Measurements from ENCODE around the gene MTG2. TPM values are rescaled to one million over a fixed set of nuclear protein-coding genes. Genes with fewer than 3 reads are reported as not detected.
"Not testable (repeated sequence)": the region's sequence is repeated elsewhere in the genome, so short reads cannot be mapped to it uniquely, and the experiment has no call there.

Gene MTG2
- total RNA-seq, 1 experiment from 2014 or later, result 41.9 TPM

DNA sequence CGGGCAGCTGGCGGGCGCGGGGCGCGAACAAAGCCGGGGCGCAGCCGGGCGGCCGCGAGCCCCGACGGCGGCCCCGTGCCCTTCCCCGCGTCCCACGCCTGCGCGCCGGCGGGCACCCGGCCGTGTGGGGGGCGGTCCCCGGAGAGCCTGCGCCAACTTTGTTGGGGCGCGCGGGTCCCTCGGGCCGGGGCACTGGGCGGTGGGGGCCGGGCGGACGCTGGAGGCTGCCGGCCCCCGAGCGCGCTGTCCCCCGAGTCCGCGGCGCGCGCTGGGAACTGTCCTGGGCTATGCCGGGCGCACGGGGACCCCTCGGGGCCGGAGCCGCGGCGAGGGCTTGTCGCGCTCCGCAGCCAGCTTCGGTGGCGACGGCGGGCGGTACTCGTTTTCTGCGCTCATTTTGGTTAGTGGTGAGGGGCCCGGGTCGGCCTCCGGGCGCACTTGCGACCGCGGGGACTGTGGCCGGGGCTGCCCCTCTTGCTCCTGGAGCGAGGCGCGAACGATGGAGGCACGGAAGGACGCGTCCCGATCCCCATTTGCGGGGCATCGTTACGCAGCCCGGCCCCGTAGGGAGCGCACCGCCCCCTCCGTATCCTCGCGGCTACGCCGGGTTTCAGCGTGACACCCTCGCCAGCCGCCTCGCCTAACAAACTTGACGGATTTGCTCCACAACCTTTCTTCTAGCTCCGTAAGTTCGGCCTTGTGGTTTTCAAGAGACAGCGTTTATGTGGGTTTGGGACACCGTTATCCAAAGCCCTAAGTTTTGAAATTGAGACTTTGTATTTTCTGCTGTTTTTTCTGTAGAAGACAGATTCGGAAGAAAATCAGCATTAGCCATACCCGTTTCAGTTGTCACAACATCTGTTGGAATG lies 38.6 kb upstream of the MTG2 start:
- DNase-seq (ENCODE audit: low spot score), result peak; percentile 73

DNA sequence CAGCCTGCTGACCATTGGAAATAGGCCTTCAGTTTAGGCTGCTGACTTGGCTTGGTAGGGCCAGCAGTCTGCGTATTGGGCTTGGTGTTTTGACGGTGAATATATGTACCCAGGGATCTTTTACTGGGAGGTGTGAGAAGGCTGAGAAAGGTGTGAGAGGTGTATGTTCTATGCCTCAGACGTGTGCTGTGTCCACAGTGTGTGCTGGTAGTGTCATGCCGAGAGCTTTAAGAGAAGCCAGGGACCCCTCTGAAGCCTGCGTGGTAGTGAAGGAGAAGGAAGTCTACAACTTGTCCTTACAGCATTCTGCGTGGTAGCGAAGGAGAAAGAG lies 37.2 kb upstream of the MTG2 start:
- no peak for DNase-seq (ENCODE audit: low spot score)

DNA sequence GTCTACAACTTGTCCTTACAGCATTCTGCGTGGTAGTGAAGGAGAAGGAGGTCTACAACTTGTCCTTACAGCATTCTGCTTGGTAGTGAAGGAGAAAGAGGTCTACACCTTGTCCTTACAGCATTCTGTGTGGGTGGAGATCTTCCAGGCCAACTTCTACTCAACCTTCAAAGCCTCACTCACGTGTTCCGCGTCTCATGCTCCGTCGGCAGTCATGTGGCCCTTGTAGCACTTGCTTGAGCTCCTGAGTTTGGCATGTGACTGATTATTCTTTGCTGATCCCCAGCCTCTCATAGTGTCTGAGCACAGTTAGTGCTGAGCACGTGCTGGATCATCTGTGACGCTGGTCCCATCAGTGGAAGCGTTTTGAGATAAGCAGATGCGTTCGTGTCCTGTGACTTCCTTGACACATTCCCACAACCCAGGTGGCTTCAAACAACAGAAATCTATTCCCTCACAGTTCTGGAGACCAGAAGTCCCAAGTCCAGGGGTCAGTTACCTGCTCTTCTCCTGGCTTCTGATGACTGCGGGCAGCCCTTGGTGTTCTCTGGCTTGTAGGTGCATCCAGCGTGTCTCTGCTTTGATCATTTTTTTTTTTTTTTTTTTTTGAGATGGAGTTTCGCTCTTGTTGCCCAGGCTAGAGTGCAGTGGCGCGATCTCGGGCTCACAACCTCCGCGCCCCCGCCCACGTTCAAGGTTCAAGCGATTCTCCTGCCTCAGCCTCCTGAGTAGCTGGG lies 36.6 kb upstream of the MTG2 start:
- DNase-seq (ENCODE audit: low spot score), result no peak

- no peak for DNase-seq (ENCODE audit: low spot score)
Measured at GRCh38 chr20:62147125-62147524, 35.7 kb upstream of the MTG2 start.

DNA sequence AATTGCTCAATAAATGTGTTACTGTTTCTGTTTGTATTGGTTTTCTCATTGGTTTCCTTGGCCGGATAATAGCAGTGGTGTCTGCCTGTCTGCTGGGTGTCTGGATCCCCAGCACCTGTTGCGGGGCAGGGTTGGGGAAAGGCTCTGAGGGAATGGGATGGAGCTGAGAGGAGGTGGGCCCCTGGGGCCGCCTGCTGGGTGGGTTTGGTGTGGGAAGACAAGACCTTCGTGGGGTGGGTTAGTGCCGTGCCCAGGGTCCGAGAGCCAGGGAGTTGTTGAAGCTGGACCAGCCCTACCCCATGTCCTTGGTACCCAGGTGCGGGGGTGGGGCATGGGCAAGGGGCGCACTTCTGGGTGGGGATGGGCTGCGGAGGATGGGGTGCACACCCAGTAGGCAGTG lies 35.3 kb upstream of the MTG2 start:
- DNase-seq (ENCODE audit: low spot score), result no peak

DNA sequence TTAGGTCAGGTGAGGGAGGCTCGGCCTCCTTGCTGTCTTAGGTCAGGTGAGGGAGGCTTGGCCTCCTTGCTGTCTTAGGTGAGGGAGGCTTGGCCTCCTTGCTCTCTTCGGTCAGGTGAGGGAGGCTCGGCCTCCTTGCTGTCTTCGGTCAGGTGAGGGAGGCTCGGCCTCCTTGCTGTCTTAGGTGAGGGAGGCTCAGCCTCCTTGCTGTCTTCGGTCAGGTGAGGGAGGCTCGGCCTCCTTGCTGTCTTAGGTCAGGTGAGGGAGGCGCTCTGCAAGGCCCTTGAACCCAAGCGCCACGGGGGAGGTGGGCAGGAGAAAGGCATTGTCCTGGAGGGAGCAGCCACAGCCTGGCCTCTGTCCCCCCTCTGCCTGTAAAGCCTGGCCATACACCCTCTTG lies 34.4 kb upstream of the MTG2 start:
- not testable (repeated sequence) for DNase-seq (ENCODE audit: low spot score)

DNA sequence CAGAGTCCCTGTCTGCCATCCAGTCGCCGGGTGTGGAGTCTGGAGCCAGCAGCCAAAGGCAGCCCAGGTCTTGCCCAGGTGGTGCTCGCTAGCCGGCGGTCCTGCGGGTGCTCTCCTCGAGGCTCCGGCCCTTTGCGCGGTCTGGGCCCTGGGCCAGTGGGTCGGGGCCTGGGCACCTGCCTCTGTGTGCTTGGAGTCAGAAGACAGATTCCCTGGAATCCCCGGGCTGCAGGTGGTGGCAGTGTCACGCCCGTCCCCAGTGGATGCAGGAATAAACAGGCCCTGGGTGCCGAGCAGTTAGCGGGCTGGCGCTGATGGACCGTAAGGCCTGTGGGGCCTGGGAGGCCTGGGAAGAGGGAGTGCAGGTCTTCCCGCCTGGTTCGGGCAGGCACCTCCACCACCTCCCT lies 33.9 kb upstream of the MTG2 start:
- DNase-seq (ENCODE audit: low spot score), result no peak

- no peak for DNase-seq (ENCODE audit: low spot score)
Measured at GRCh38 chr20:62149532-62150309, 33.1 kb upstream of the MTG2 start.

DNA sequence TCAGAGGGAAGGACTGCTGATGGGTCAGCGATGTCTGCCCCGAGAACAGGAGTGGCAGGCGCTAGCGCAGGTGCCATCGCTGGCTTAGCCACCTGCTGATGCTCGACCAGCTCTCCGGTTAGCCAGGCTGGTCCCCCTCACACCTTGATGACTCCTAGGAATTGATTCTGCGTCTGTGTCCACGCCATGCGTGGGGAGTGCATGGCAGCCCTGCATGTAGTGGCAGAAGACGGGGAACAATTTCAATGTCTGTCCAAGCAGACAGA lies 32.6 kb upstream of the MTG2 start:
- no peak for DNase-seq (ENCODE audit: low spot score)

DNA sequence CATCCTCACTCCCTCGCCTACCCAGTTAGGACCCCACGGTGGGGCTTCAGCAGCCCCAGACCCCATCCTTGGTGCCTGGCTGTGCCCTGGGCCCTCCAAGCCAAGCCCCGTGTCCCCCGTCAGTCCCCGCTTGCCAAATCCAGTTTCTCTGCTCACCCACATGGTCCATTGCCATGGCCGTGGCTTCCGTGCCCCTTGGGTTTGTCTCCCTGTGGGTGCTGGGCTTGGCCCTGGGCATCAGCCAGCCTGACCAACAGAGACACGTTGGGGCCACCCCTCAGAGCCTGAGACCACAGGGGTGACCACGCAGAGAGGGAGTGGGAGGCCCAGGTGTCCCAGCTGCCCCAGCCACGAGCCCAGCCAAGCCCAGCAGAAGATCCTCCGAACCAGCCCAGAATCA lies 31.6 kb upstream of the MTG2 start:
- DNase-seq (ENCODE audit: low spot score), result no peak

DNA sequence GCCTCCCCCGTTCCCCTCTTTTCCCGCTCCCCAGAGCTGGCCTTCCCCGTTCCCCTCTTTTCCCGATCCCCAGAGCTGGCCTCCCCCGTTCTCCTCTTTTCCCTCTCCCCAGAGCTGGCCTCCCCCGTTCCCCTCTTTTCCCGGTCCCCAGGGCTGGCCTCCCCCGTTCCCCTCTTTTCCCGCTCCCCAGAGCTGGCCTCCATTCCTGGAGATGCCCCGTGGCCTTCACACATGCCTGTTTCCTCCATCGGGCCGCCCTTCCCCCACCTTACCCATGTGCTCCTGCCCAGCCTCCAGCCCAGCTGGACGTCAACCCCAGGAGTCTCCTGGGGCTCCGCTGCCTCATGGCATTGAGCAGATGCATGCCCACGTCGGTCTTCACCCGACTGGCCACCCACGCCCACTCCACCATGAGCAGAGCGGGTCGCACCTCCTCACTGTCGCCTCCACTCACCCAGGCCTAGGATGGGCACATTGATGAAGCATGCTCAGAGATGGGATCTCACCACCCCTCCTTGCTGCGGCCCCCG lies 30.9 kb upstream of the MTG2 start:
- DNase-seq (ENCODE audit: low spot score), result no peak

- no peak for DNase-seq (ENCODE audit: low spot score)
Measured at GRCh38 chr20:62155428-62156253, 27.2 kb upstream of the MTG2 start.

GRCh38 chr20:62156254-62156556 lies 26.6 kb upstream of the MTG2 start:
- DNase-seq (ENCODE audit: low spot score), result no peak

DNA sequence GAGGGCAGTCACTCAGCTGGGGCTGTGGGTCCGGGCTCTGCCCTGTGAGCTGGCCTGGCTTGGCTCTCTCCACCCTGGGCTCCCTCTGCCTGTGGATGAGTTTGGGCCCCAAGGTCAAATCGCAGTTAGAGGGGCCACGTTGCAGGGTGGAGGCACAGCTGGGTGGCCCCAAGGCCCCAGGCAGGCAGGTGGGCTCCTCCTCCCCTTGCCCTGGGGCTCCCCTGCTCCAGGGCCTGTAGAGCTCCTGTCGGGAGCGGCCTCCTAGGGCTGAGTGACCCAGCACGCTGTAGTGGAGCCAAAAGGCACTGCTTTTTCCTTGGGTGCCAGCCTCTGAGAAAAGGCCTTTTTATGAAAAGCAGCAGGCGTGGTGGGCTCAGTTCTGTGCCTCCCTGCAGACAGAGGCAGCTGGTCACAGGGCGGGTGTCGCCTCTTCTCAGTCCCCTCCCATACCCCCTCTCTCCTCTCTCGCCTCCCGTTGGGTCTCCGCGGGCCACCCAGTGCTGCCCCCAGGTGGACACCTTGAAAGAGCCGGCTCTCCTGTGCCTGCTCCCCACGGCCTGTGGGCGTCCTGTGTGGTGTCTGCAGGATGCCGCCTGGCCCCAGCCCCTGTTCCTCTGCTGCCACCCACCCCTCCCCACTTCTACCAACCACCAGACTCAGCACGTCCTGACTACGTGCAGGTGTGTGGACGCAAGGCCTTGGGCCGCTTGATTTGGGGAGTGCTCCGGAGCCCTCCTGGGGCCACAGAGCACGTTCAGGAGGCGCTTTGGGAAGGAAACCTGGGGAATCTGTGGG lies 26.0 kb upstream of the MTG2 start:
- peak; percentile 71 for DNase-seq (ENCODE audit: low spot score)

GRCh38 chr20:62157387-62158087 lies 25.3 kb upstream of the MTG2 start:
- no peak for DNase-seq (ENCODE audit: low spot score)

DNA sequence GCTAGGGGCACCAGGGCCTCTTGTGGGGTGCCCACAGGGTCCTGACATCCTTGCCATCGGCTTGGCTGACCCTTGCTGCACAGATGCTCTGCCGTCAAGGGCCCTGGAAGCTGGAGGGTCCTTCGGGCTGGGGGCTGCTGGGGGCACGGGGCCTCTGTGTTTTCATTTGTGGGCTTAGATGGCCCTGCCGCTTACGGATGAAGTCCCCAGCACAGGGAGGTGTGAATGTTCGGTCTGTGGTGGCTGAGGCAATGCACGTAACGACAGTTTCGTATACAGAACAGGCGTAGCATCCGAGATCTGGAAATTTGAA lies 24.8 kb upstream of the MTG2 start:
- no peak for DNase-seq (ENCODE audit: low spot score)

DNA sequence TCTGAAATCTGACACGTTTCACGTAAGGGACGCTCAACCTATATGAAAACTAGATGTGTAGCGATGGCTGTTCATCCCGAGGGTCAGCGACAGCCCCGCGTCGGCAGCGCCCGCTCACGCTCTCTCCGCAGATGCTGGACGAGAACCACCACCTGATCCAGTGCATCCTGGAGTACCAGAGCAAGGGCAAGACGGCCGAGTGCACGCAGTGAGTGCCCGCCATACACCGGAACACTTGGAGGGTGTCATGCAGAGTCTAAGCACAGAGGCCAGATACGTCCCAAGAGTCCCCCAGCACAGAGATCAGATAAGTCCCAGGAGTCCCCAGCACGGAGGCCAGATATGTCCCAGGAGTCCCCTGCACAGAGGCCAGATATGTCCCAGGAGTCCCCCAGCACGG lies 24.3 kb upstream of the MTG2 start:
- DNase-seq (ENCODE audit: low spot score), result no peak

DNA sequence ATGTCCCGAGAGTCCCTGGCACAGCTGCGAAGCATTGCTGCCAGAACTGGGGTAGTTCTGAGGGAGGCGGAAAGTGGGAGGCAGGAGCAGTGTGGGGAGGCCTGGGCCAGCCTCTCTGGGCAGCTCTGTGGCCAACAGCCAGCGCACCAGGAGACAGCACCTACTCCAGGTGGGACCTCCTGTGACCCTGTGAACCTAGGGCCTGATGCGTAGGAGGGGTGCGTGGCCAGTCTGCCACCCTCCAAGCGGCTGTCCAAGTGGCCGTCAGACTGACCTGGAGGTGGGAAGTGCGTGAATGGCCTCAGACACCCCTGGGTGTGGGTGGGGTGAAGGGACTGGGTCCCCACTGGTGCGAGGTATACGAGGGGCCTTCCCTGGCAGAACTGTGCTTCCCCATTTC lies 23.8 kb upstream of the MTG2 start:
- no peak for DNase-seq (ENCODE audit: low spot score)

GRCh38 chr20:62159839-62160238 lies 23.0 kb upstream of the MTG2 start:
- DNase-seq (ENCODE audit: low spot score), result no peak

GRCh38 chr20:62160253-62160652 lies 22.6 kb upstream of the MTG2 start:
- no peak for DNase-seq (ENCODE audit: low spot score)

Data from HT-29 (cell line).